ENCODE measurements around the gene GATA1. TPM values are rescaled to one million over a fixed set of nuclear protein-coding genes. Genes with fewer than 3 reads are reported as not detected.

Gene GATA1
- total and polyA plus RNA-seq, 10 donors, result 0.15 to 5.5 (median 1.2) TPM

- Histone ChIP-seq H3K27ac (no peak overlapping the region), H3K27me3 (replicated peaks in 1 of 7) (peaks cover 0 to 19% (median 0%) of the 10 kb centered on the region in 7 donors), H3K36me3 (no peaks in the 10 kb centered on the region), H3K4me3 (no peak overlapping the region), H3K9me3 (no peaks in the 10 kb centered on the region), H3K4me1 (no peaks in the 10 kb centered on the region)
- TF ChIP-seq POLR2AphosphoS5 (IDR thresholded peaks at IDR 0.05) (no peak), POLR2A (IDR thresholded peaks at IDR 0.05) (no peak), CTCF (IDR thresholded peaks at IDR 0.05 in 8 of 11, conservative IDR thresholded peaks at IDR 0.05 in 3 of 11) (no peak)
- 74 to 89% (median 84%) methylated on average over 7 to 16 of the region's 16 CpGs for WGBS, 5 donors
- DNase-seq, result no peak
- intact Hi-C loops (cut with DNase I; ENCODE audit: low total_unique reads), result no loop called here
These were observed 713 bp upstream of the GATA1 start for GRCh38 chrX:48785540-48786214.

- no peak overlapping the region for H3K4me3 ChIP-seq
- no peaks in the 10 kb centered on the region for H3K9me3 ChIP-seq
- 58 to 82% (median 76%) methylated on average over 6 of the region's 6 CpGs for WGBS, 5 donors
- no peaks in the 10 kb centered on the region for H3K4me1 ChIP-seq
- intact Hi-C loops (cut with DNase I; ENCODE audit: low total_unique reads), result no loop called here
- peaks cover 0 to 19% (median 0%) of the 10 kb centered on the region in 7 donors for H3K27me3 ChIP-seq (replicated peaks in 1 of 7)
- no peaks in the 10 kb centered on the region for H3K36me3 ChIP-seq
- DNase-seq, result no peak
- TF ChIP-seq POLR2A (IDR thresholded peaks at IDR 0.05) (no peak), CTCF (IDR thresholded peaks at IDR 0.05 in 8 of 11, conservative IDR thresholded peaks at IDR 0.05 in 3 of 11) (no peak), POLR2AphosphoS5 (IDR thresholded peaks at IDR 0.05) (no peak)
- no peak overlapping the region for H3K27ac ChIP-seq
These were observed 575 bp downstream of the GATA1 start for GRCh38 chrX:48786825-48787504.

GRCh38 chrX:48787505-48788443, 1.4 kb downstream of the GATA1 start:
- Histone ChIP-seq H3K4me3 (no peak overlapping the region), H3K27me3 (replicated peaks in 1 of 7) (peaks cover 0 to 19% (median 0%) of the 10 kb centered on the region in 7 donors), H3K4me1 (no peaks in the 10 kb centered on the region), H3K27ac (no peak overlapping the region), H3K9me3 (no peaks in the 10 kb centered on the region), H3K36me3 (no peaks in the 10 kb centered on the region)
- intact Hi-C loops (cut with DNase I; ENCODE audit: low total_unique reads), result no loop called here
- TF ChIP-seq POLR2AphosphoS5 (IDR thresholded peaks at IDR 0.05) (no peak), CTCF (IDR thresholded peaks at IDR 0.05 in 8 of 11, conservative IDR thresholded peaks at IDR 0.05 in 3 of 11) (no peak), POLR2A (IDR thresholded peaks at IDR 0.05) (no peak)
- WGBS, 5 donors, result 58 to 80% (median 72%) methylated on average over 17 of the region's 17 CpGs
- no peak for DNase-seq

All from spleen (tissue), 11 donors.